DMS153 (cell line): ENCODE data around the gene MGLL.

Experiments
- DNase-seq: peaks from one replicate; lab custom pipeline; 2025; lab: John Stamatoyannopoulos, UW

MGLL gene

DNA sequence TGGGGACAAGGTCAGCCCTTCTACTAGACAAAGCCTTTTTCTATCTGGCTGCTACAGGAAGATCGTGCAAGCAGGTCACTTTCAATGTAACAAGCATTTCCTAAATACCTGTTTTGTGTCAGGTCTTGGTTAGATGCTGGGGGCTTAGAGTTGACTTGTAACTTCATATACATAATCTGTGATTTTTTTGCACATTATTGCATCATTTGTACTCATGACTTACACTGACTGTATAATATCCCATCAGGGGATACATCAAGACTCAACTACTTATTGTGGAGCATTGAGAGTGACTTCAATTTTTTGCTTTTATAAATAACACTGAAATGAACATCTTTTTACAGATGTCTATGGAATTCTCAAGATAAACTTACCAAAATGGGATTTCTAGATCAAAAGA, 80.6 kb downstream of the MGLL start:
- no peak for DNase-seq

DNA sequence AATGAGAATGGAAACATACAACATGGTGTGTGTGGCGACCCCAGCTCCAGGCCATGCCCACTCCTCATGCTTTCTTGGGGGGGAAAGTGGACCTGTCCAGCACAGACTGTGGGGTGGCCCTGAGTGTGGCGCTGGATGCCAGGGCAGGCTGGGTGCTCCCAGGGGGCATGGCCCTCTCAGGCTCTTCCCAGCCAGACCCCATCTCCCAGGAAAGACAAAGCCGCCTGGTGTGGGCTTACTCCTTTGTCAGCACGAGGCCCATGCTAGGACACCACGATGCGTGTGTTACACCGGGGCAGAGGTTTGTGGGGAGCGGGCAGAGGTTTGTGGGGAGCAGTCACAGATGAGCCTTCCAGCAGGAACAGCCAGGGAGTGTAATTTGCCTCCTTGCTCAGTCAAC, 81.1 kb downstream of the MGLL start:
- DNase-seq = no peak

DNA sequence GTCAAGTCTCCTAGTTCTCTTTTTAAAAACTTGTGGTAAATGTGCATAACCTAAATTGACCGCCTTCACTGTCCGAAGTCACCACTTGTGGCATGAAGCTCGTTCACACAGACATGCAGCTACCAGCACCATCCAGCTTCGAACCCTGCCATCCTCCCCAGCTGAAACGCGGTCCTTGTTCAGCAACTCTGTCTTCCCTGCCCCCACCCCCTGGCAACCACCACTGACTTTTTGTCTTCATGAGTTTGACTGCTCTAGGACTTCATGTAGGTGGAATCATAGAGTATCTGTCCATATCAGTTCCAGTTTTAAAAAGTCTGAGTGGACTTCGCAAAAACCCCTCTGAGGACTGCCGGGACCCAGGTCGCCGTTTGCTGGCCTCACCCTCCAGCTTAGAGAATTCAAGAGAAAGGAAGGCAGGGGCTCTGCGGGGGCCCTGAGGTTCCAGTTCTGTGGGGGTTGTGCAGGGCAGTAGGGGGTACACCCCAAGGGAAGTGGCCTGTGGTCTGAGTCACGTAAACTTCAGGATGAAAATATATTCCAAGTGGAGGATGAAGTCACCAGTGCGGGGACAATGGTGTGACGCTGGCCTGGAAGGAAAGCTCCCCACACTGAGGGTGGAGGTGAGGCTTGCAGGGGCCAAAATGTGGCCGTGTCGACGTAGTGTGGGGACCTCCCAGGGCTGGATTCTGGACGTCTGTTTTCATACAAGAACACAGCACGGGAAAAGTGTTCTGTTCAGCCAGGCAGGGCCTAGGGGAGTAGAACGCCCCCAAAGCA, 82.0 kb downstream of the MGLL start:
- DNase-seq = no peak

DNA sequence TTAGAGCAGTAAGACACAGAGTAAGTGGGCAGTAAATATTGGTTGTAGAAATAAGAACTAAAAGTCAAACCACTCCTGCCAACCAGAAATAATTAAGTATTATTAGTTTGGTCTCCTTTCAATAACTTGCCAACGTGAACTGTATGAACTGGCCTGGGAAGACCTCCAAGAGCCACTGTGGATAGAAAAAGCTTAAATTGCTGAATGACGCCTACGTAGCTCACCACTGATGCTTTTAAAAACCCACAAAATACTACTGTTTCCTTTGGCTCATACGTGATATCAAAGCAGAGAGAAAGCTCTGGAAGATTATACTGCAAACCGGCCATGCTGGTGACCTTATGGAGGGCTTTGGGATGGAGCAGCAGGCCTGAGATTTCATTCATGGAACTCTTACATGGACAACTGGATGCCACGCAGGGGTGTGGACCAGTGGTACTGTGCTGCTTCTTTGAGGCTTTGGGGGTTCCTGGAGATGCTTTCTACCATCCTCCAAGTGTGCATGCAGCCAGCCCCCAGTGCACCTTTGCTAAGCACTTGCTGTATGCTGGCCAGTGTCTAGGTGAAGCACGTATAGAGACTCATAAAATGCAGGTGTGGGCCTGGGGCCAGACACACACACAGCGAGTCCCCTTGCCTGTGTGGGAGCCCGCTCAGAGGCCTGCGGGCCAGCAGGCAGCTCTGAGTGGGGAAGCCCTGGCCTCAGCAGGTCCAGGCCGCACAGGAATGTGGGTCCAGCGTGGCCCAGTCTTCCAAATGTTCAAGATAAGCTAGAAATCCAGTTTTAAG, 82.8 kb downstream of the MGLL start:
- DNase-seq = no peak

DNA sequence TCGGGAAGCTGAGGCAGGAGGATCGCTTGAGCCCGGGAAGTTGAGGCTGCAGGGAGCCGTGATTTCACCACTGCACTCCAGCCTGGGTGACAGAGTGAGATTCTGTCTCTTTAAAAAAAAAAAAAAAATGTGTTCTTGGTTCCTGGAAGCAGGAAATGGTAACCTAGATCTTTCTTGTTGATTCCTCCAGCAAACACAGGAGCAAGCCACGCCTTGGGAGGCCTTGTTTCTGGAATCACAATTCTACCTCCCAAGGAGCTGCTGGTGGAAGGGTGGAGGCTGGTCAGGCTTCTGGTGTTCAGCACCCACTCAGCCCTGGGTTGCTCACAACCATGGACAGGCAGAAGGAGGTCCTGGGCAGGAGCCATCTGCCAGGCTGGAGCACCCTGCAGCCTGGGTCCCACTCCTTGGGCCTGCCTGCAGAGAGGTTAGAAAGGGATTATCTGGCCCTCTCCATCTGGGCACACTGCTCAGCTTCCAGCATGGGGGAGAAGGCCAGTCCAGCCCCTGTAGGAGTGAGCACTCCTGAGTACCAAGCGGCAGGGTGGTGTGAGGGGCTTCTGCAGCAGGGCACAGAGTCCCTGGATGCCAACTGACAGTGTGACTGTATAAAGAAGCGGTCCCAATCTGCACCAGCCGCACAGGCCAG, 84.0 kb downstream of the MGLL start:
- peak; percentile 16 for DNase-seq

DNA sequence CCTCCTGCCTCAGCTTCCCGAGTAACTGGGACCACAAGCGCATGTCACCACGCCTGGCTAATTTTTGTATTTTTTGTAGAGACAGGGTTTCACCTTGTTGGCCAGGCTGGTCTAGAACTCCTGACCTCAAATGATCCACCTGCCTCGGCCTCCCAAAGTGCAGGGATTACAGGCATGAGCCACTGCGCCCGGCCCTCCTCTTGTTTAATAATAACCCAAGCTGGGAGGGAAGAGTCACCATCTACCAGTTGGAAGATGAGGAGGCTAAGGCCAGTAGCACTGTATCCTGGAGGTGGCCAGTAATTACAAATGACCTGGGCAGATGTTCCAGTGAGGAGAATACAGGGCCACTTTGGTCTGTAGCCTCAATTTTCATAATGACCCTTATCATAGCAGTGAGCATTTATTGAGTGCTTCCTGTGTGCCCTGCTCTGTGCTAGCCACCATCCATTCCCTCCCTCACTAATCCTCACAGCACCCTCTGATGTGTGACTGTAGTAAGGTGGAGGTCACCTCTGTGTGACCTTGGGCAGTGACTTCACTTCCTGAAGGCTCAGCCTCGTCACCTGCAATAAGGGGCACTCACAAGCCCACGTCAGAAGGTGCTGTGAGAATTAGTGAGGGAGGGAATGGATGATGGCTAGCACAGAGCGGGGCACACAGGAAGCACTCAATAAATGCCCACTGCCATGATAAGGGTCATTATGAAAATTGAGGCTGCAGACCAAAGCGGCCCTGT, 85.3 kb downstream of the MGLL start:
- DNase-seq = no peak

DNA sequence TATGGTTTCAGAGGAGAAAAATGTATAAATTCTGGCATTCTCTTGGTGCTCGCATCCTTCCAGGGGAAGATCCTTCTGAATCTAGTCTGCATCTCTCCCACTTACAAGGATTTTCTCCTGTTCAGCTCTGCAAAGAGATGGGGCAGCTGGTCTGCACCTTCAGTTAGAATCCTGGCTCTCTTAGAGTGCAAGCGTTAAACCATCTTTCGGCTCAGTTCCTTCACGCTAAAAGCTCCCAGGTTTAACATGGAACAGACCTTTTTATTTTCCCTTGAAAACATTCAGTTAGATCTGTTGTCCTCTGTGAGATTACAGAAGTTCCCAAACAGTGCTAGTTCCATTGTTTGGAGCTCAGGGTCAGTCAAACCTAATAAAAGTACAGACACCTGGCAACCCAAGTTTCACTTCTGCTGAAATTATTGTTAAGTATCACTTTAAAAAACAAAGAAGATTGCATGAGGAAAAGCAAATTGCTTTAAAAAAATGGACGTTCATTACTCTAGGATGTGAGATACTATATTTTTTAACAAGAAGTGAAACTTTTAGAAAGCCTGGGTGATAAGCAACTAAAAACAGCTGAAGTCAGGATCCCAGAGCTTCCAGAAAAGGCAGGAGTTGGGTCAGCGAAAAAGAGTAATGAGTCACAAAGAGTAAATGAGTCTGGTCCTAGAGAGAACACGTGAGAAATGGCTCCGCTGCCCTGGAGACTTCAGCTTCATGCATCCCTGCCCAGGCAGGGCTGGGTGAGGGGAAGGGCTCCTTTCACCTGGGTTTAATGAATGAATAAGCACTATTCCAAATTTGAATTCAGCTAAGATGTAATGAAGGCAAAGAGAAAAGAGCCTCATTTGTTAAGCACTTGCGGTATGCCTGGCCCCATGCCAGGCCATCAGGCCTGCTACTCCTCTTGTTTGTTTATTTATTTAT, 86.3 kb downstream of the MGLL start:
- DNase-seq = no peak

DNA sequence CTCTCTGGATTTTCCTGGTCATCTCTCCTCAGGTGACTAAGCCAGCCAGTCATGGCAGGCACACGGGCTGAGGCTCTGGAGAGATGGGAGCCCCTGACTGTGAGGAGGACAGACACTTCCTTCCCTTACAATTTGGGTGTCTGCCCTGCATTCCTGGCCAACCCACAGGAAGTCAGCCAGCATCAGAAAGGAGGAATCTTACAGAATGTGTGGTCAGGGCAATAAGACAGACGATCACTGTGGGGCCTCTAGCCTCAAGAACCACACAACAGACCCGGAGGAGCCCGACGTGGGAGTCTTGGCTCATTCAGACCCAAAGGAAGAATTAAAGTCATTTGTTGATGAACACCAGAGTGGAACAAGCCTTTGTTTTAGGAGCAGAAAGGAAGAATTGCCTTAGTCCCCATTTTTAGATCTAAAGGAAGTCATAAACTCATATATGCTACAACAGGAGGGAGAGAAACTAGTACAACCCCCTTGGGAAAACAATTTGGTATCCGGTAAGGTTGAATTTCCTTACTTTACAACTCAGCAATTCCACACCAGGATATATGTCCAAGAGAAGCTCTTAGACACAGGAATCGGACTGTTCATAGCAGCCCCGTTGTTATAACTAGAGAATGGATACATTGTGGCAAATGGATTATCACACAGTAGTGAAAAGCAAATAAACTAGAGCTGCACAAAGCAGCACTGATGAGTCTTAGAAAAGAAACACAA, 87.4 kb downstream of the MGLL start:
- DNase-seq = no peak

DNA sequence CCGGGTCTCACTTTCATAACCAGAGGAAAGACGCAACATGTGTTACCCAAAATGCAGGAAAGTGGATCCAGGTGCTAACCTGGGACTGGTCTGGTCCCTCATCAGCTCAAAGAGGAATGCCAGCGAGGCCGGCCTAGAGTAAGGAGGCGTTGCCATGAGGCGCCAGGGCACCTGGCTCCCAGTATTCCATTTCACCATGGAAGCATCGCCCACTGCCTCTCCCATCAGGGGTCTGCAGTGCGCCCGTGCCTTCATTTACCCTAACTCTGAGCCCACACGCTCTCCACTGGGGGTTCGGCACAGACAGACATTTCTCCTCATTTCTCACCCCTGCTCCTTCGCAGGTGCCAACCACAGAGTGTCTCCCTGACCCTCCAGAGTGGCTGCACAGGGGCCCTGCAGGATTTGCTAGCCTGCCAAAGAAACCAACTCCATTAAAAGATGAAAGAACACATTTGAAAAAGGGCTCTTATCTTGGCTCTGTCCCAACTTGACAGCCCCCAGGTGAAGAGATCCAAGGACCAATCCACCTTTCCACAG, 88.1 kb downstream of the MGLL start:
- no peak for DNase-seq

DNA sequence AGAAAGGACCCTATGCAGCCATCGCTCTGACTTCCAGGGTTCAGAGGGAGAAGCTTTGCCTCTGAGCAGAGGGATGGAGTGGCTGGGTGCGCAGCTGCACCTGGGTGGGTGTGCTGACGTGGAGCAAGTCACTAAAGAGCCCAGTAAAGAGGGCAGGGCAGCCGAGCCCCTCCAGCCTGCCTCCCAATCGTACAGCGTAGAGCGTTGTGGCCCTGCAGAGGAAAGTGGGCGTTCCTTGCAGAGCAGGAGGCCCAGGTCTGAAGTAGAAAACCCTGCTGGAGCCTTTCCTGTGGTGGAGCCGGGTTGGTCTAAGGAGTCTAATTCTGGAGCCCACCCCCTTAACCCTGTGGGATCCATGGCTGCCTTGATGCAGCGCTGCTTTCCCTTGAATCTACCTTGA, 88.5 kb downstream of the MGLL start:
- no peak for DNase-seq

DNA sequence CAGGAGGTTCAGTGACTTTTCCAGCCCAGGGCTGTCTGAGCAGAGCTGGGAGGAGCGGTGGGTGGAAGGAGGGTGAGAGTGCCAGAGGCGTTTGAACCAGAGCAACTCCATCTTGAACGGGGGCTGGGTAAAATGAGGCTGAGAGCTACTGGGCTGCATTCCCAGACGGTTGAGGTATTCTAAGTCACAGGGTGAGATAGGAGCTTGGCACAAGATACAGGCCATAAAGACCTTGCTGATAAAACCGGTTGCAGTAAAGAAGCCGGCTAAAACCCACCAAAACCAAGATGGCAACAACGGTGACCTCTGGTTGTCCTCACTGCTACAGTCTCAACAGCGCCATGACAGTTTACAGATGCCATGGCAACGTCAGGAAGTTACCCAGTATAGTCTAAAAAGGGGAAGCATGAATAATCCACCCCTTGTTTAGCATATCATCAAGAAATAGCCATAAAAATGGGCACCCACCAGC, 89.4 kb downstream of the MGLL start:
- no peak for DNase-seq

DNA sequence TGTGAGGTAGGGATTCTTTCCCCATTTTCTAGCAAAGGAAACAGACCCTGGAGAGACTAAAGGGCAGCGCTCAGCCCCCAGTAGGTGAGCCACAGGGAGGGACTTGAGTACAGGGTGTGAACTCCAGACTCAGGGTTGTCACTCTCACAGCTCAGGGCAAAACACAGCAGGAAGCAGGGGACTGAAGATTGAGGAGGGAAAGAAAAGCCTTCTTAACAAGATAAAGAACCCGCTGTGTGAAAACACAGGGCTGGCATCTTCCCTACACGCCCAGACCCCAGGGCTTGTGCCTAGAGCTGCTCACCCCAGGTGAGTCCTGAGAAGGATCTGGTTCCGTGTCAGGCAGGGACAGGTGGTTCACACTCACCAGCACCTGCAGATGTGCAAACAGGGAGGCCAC, 90.0 kb downstream of the MGLL start:
- no peak for DNase-seq

DNA sequence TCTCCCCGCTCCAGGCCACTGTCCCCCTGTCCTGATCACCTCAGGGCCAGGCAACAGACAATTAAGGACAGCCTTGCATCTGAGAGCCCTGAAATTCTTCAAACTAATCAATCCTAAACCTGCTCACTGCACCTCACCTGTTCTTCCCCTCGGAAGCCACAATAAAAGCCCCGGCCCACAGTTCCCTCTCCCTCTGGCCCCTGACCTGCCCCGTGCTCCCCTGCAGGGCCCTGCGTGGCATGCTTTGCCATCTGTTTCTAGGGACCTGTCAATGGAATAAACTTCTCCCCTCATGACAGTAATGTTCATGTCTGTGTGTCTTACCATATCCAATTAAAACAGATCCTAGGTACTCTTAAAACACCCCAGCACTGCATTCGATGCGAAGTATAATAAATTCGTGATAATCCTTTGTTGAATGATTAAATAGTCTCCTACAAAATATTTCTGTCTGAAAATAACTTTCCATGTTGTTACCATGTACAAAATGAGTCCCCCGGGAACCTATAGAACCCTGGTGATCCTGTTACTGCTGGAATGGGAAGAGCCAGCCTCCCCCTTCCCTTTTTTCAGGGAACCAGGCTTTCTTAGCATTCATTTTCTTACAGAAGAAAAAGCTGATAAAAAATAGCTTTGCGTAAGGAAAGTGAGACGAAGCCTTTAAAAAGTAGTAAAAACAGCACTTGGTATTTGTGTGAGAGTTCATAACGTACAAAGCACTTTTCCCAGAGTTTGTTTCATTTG, 90.6 kb downstream of the MGLL start:
- DNase-seq = no peak

DNA sequence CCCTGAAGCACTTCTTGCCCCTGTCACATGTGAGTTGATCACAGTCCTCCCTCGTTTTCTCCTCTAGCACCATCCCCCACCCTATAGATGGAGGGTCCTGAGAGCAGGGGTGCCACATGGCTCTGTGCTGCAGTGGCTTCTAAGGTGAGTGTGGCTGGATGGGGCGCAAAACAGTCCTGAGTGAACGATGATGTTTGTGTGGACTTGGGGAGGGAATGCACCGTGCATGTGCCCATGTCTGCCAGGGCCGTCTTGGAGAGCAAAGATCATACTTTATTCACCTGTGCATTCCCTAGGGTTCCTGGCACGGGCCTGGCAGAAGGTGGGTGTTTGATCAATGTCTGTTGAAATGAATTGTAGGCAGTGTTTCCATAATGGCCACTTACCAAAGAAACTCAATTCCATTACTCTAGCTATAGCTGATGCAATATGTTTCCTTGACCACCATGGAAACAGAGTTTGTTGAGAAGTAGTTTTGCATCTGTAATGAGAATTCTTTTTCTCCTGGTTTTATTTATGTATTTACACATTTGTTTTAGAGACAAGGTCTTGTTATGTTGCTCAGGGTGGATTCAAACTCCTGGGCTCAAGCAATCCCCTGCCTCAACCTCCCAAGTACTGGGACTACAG, 91.5 kb downstream of the MGLL start:
- DNase-seq = no peak

DNA sequence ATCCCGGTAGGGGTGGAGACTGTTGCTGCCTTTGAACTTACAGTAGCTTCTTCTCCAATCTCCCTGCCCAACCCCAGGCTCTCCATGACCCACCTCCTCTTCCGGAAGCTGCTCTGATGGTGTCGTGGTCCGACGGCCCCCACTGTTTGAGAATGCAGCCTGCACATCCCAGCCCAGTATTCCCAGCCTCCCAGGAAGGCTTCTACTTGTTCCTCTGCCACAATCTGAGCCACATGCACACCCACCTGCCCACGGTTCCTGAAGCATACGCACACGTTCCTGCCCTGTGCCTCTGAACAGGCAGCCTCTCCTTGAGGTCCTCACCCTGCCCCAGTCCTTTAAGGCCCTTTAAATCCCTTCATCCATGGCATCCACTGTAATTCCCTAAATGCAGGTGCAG, 92.1 kb downstream of the MGLL start:
- no peak for DNase-seq

DNA sequence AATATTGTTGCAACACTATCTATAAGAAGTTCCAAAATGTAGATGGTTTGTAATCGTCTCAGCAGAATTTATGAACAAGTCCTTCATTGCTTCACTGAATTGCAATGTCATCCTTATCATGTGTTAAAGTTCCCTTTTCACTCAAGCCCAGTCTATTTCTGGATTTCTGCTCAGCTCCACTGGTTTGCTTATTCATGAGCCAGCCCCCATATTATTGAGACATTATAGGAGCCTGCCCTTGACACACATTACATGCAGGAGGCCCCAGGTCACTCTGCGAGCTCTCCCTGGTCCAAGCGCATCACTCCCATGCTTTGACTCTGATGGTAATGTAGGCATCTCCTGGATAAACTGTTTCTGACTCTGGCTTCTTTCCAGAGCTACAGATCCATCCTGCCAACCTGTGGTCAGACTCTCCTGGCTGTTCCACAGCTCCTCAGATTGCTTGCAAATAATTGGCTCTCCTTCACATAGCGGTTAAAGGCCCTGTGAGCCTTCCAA, 92.7 kb downstream of the MGLL start:
- DNase-seq = no peak

DNA sequence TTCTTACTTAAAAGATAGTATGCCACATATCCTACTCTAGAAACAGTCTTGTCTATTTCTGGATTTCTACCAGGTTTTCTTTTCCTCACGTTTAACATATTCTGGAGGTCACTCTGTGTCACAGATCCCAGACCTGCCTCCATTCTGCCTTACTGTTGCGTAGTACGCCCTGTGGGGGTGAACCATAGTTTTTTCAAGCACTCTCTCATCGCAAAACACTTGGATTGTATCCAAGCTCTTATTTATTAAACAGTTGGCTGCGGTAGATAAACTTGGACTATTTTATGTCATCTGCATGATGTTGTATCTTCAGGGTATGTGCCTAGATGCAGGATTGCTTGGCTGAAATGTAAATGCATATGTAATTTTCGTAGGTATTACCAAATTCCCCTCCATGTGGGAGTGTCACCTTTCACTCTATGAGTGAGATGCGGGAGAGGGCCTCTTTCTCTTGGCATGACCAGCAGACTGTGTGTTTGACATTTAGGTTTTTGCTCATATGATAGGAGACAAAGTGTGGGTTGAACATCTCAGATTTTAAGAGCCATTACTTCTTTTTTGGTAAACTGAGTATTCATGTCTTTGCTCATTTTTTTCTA, 93.8 kb downstream of the MGLL start:
- peak; percentile 21 for DNase-seq

DNA sequence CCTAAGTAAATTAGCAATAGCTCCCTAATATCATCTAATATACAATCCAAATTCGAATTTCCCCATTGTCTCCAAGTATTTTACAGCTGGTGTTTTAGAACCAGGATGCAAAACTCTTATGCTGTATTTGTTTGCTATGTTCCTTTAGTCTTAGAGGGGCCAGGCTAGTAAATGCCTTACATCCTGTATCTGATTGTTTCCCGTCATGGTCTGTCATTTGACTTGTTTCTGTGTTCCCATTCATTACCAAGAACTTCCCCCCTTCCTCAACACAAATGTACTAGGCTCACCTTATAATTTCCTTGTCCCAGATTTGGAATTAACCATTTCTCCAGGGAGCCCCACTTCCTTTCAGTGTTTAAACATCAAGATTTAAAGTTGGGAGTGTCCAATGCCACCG, 95.4 kb downstream of the MGLL start:
- DNase-seq = no peak
